ENCODE results near the gene SCAMP1. TPM values are rescaled to one million over a fixed set of nuclear protein-coding genes. Genes with fewer than 3 reads are reported as not detected.

Gene SCAMP1
- total RNA-seq, 1 experiment from 2014 or later = 43.8 TPM

DNA sequence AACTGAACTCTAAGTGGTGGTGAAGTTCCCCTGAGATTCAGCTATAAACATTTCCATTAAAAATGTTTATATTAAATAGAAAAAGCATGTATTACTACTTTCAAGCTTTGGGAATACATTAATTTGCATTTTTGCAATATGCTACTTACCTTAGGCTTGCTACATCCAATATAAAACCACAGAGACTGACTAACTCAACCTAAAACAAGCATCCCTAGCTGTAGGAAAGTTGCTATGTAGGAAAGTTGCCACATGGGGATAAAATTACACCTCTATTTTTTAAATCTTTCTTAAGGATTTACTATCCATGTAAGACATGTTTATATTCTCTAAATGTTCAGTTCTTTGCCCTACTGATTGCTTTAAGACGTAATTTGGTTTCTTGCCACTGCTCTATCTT, 12.8 kb downstream of the SCAMP1 start (continued):
- TF ChIP-seq RELA (CRISPR knock-in tag; IDR thresholded peaks at IDR 0.05; ENCODE audit: borderline replicate concordance) (no peak), HMGA2 (CRISPR knock-in tag; IDR thresholded peaks at IDR 0.05) (no peak), ATF3 (CRISPR knock-in tag; conservative IDR thresholded peaks at IDR 0.05) (no peak), ELF4 (CRISPR knock-in tag; IDR thresholded peaks at IDR 0.05; ENCODE audit: low read depth) (no peak), E2F5 (CRISPR knock-in tag; IDR thresholded peaks at IDR 0.05) (no peak), MYBL2 (CRISPR knock-in tag; IDR thresholded peaks at IDR 0.05) (no peak), IRF2 (CRISPR knock-in tag; IDR thresholded peaks at IDR 0.05; ENCODE audit: borderline replicate concordance, low read depth) (no peak), OVOL2 (CRISPR knock-in tag; IDR thresholded peaks at IDR 0.05; ENCODE audit: borderline replicate concordance) (no peak), GTF2I (CRISPR knock-in tag; conservative IDR thresholded peaks at IDR 0.05) (no peak), CREM (CRISPR knock-in tag; IDR thresholded peaks at IDR 0.05) (no peak)

- no peak overlapping the region for H3K27ac Mint-ChIP-seq
- H3K4me3 Mint-ChIP-seq = no peak overlapping the region
- DNase-seq (ENCODE audit: low spot score) (no peak), ATAC-seq (no peak)
- H3K4me1 Mint-ChIP-seq = peaks cover 12% of the 10 kb centered on the region; the same call in 1 of the 2 replicates
- ChIA-PET POLR2A (no interaction called here), CTCF (no interaction called here)
- no peaks in the 10 kb centered on the region for H3K9me3 Mint-ChIP-seq
- TF ChIP-seq, protein P1, sequence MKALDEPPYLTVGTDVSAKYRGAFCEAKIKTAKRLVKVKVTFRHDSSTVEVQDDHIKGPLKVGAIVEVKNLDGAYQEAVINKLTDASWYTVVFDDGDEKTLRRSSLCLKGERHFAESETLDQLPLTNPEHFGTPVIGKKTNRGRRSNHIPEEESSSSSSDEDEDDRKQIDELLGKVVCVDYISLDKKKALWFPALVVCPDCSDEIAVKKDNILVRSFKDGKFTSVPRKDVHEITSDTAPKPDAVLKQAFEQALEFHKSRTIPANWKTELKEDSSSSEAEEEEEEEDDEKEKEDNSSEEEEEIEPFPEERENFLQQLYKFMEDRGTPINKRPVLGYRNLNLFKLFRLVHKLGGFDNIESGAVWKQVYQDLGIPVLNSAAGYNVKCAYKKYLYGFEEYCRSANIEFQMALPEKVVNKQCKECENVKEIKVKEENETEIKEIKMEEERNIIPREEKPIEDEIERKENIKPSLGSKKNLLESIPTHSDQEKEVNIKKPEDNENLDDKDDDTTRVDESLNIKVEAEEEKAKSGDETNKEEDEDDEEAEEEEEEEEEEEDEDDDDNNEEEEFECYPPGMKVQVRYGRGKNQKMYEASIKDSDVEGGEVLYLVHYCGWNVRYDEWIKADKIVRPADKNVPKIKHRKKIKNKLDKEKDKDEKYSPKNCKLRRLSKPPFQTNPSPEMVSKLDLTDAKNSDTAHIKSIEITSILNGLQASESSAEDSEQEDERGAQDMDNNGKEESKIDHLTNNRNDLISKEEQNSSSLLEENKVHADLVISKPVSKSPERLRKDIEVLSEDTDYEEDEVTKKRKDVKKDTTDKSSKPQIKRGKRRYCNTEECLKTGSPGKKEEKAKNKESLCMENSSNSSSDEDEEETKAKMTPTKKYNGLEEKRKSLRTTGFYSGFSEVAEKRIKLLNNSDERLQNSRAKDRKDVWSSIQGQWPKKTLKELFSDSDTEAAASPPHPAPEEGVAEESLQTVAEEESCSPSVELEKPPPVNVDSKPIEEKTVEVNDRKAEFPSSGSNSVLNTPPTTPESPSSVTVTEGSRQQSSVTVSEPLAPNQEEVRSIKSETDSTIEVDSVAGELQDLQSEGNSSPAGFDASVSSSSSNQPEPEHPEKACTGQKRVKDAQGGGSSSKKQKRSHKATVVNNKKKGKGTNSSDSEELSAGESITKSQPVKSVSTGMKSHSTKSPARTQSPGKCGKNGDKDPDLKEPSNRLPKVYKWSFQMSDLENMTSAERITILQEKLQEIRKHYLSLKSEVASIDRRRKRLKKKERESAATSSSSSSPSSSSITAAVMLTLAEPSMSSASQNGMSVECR (CRISPR knock-in tag; IDR thresholded peaks at IDR 0.05; ENCODE audit: borderline replicate concordance) = no peak
- TF ChIP-seq SMAD3 (CRISPR knock-in tag; IDR thresholded peaks at IDR 0.05; ENCODE audit: borderline replicate concordance) (no peak), TEAD1 (CRISPR knock-in tag; IDR thresholded peaks at IDR 0.05) (no peak), AFF4 (CRISPR knock-in tag; IDR thresholded peaks at IDR 0.05; ENCODE audit: borderline replicate concordance) (no peak)
- H3K36me3 Mint-ChIP-seq = no peaks in the 10 kb centered on the region
- H3K27me3 Mint-ChIP-seq (ENCODE audit: low read depth) = no peaks in the 10 kb centered on the region
Observed at GRCh38 chr5:78376315-78376714, 15.9 kb downstream of the SCAMP1 start.

- DNase-seq (ENCODE audit: low spot score) (no peak), ATAC-seq (no peak)
- no peaks in the 10 kb centered on the region for H3K36me3 Mint-ChIP-seq
- peaks cover 13% of the 10 kb centered on the region; the same call in 1 of the 2 replicates for H3K4me1 Mint-ChIP-seq
- POLR2A ChIA-PET = no interaction called here
- H3K9me3 Mint-ChIP-seq = no peaks in the 10 kb centered on the region
- CTCF ChIA-PET = no interaction called here
- H3K4me3 Mint-ChIP-seq = no peak overlapping the region
- H3K27me3 Mint-ChIP-seq (ENCODE audit: low read depth) = no peaks in the 10 kb centered on the region
- no peak overlapping the region for H3K27ac Mint-ChIP-seq
- no peak for TF ChIP-seq IRF2 (CRISPR knock-in tag; IDR thresholded peaks at IDR 0.05; ENCODE audit: borderline replicate concordance, low read depth)
- no peak for TF ChIP-seq RORB (CRISPR knock-in tag; IDR thresholded peaks at IDR 0.05)
- TF ChIP-seq TCF7 (CRISPR knock-in tag; IDR thresholded peaks at IDR 0.05; ENCODE audit: low read depth) = no peak
- TF ChIP-seq, protein P2, sequence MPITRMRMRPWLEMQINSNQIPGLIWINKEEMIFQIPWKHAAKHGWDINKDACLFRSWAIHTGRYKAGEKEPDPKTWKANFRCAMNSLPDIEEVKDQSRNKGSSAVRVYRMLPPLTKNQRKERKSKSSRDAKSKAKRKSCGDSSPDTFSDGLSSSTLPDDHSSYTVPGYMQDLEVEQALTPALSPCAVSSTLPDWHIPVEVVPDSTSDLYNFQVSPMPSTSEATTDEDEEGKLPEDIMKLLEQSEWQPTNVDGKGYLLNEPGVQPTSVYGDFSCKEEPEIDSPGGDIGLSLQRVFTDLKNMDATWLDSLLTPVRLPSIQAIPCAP (CRISPR knock-in tag; IDR thresholded peaks at IDR 0.05) = no peak
- TF ChIP-seq MYBL2 (CRISPR knock-in tag; IDR thresholded peaks at IDR 0.05) = no peak
- TF ChIP-seq, protein P3, sequence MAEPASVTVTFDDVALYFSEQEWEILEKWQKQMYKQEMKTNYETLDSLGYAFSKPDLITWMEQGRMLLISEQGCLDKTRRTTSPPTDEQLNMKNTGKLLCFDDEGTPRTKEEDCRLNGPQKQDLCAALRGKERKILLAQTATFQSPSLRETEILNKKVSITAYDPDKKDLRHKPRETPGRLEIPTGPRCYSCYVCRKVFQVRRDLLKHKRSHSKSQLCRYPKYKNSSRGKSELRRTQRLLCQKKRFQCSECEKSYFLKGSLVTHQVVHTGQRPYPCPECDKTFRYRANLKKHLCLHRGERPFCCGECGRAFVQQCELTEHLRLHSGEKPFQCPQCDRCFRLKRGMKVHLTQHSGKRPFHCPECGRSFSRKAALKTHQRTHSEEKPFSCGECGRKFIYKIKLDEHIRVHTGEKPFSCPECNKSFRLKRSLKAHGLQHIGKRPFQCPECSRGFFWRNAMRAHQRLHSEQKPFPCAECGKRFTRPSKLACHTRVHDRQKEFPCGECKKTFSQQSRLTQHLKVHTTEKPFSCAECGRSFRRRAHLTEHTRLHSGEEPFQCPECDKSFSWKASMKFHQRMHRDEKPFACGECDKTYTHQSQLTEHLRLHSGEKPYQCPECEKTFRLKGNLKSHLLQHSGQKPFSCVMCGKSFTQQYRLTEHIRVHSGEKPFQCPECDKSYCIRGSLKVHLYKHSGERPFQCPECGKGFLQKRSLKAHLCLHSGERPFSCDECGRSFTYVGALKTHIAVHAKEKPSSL (CRISPR knock-in tag; conservative IDR thresholded peaks at IDR 0.05) = no peak
- no peak for TF ChIP-seq CREM (CRISPR knock-in tag; IDR thresholded peaks at IDR 0.05)
- no peak for TF ChIP-seq TEAD1 (CRISPR knock-in tag; IDR thresholded peaks at IDR 0.05)
Observed at GRCh38 chr5:78377056-78377717, 16.8 kb downstream of the SCAMP1 start.

Data from WTC11 (cell line).